GM21526 (cell line): ENCODE measurements around the gene TCTN2.

Experiments used
- ATAC-seq: cut with Tn5 transposase; IDR thresholded peaks from one replicate; pipeline ENCODE4 v1.9.1; 2021; ENCODE audit warnings: moderate library complexity; ENCODE audit not compliant: unreplicated experiment, low FRiP score

TCTN2 gene

DNA sequence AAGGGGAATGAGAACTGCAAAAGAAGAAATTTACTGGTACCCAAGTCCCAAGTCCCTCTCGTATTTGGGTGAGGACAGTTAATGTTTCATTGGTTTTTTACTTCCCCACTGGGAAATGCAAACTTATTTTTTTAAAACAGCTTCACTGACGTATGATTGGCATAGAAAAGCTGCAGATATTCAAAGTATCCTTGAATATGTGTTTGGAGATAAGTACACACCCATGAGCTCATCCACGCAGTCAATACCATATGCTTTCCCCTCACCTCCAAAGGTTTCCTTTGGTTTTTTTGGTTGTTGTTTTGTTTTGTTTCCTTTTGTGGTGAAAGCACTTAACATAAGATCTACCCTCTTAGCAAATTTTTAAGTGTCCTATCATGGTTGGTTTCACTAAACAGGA, 13.1 kb downstream of the TCTN2 start:
- ATAC-seq: no peak

DNA sequence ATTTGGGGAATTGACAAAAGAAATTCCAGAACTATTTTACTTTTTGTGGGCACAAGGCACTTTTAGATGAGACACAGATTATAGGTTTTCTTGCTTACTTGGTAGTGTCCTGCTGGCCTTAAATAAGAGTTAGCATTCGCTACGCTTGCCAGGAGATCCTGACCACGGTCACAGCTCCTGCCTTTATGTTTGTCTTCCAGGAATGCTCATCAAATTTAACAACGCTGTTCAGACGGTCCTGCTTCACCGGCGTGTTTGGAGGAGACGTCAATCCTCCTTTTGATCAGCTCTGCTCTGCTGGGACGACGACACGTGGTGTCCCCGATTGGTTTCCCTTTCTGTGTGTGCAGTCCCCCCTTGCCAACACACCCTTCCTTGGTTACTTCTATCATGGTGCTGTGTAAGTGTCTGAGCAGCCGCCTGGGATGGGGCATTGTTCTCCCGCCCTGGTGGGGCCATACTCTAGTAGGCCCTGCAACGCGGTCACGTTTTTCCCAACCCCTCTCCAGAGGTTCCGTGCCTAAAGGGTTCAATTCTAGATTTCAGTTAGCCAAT, 15.8 kb downstream of the TCTN2 start:
- no peak for ATAC-seq

GRCh38 chr12:123690191-123690840, 19.4 kb downstream of the TCTN2 start:
- ATAC-seq: no peak

DNA sequence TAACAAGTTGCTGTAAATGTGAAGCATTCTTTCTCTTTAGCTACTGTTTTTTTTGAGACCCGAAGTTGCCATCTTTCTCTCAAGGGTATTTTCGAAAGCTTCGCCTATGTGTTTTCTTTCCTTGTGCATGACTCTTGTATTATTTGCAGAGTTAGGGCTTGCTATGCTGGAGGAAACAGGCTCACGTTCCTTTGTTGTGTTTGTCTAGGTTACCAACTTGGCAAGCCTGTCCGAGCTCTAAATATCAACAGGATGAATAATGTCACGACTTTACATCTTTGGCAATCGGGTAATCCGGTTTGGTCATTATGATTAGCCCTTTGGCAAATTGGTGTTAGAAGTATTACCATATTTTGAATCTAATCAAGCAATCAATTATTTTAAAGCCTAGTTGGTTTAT, 25.3 kb downstream of the TCTN2 start:
- ATAC-seq: no peak

GRCh38 chr12:123696646-123697045, 25.7 kb downstream of the TCTN2 start:
- ATAC-seq: no peak

DNA sequence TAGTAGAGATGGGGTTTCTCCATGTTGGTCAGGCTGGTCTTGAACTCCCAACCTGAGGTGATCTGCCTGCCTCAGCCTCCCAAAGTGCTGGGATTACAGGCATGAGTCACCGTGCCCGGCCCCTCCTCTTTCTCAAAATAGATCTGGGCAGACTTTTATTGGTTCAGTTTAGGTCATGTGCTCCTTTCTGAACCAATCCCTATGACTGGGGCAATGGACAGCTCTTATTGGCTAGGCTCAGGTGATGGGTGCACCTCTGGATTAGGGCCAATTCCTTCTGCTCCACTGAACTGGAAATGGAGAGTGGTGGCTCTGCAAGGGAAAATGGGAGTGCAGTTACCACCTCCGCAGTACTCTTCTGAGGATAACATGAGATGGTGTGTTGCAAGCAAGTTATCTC, 35.0 kb downstream of the TCTN2 start:
- ATAC-seq: no peak

GRCh38 chr12:123707466-123707865, 36.6 kb downstream of the TCTN2 start:
- no peak for ATAC-seq

- ATAC-seq: no peak
Observed at GRCh38 chr12:123712780-123713319, 41.9 kb downstream of the TCTN2 start.

DNA sequence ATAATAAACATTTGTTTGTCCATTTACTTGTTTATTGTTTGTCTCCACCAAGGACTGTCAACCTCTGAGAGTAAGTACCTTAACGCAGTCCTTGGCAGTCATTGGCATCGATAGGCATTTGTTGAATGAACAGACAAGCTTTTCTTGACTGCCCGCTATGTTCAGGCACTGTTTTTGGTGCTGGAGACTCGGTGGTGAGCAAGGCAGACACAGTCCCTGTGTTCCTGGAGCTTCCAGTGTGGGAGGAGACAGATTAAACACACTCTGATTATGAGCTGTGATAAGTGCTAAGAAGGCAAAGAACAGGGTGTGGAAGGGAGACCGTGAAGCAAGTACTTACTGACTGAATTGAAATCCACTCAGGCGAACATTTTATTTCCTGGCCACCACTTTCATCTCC, 42.5 kb downstream of the TCTN2 start:
- ATAC-seq: no peak

DNA sequence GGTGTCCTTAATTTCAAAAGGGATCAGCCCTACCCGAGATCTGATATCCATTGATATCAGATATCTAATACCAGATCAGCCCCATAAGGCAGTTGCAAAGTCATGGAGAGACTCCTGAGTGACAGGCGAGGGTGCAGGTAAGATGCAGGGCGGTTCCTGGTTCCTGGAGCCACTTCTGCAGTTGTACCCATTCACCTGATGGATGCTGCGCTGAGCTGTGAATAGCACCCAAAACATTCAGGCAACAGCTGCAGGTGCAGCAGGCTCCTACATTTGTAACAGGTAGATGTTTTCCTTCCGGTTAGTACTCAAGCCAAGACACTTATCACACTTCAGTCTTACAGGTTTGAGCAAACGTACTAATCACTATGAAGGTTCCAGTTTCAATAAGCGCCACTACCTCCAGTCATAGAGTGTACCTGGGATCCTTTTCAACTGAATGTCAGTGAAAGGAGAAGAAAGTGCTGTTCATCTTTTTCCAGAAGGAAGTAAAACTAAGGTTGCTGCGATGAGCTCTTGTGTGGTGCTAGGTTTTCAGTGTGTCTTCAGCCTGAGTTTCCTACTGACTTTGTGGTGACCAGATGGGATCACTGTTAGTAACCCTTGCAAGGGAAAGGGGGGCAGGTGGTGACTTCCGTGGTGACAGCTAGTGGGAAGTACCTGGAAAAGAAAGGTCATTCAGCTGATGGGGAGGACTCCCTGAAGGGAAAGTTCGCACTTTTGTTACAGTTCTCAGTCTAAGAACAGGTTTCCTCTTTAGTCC, 43.1 kb downstream of the TCTN2 start:
- ATAC-seq: no peak

GRCh38 chr12:123715195-123715594, 44.3 kb downstream of the TCTN2 start:
- no peak for ATAC-seq

- no peak for ATAC-seq
Observed at GRCh38 chr12:123717350-123717749, 46.4 kb downstream of the TCTN2 start.

DNA sequence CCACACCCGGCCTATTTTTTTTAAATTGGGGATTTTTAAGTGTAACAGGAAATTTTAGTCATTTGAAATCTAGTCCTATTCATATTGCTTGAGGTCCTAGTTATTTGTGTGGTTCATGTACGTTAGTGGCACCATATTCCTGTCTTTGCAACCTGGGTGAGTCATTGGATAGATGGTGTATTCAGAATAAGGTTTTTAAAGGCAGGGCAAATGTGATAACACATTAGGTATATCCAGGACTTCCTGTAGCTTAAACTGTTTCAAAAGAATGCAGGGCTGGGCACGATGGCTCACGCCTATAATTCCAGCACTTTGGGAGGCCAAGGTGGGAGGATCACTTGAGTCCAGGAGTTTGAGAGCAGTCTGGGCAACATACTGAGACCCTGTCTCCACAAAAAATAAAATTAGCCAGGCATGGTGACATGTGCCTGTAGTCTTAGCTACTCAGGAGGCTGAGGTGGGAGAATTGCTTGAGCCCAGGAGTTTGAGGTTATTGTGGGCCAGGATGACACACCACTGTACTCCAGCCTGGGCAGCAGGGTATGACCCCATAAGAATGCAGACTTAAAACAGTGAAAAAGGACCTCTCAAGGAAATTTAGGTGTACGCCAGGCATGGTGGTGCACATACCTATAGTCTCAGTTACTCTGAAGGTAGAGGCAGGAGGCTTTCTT, 49.4 kb downstream of the TCTN2 start:
- no peak for ATAC-seq

- ATAC-seq: no peak
Observed at GRCh38 chr12:123721245-123721644, 50.3 kb downstream of the TCTN2 start.

GRCh38 chr12:123723011-123723410, 52.1 kb downstream of the TCTN2 start:
- ATAC-seq: no peak

DNA sequence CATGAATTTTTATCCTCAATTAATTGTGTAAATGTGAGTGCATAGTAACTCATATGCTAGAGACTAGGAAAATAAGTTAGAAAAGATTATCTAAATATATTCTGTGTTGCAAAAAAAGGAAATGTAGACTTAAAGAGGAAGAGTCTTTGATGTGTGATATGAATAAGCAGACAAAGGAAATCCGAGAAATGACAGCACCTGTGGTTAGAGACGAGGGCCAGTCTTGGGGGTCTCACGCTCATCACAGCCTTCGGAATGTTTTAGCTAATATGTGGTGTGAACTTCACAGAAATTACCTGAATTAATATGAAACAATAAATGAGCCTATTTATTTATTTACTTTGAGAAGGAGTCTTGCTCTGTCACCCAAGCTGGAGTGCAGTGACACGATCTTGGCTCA, 52.9 kb downstream of the TCTN2 start:
- no peak for ATAC-seq

GRCh38 chr12:123726244-123726643, 55.3 kb downstream of the TCTN2 start:
- no peak for ATAC-seq

DNA sequence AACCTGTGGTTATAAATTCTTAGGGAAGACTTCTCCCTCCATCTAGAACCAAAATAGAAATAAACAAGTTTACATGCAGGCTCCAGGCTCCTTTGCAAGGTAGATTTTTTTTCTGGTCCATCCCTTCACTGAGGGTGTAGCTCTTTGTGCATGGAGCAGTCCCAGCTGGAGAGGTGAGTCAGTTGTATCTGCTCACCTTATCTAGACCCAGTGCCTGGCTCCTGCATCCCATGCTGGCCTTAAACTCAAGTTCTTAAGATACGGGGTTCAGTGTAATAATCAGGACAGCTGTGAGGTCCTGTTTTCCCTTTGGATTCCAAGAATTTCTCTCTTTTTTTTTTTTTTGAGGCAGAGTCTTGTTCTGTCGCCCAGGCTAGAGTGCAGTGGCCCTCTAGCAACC, 56.0 kb downstream of the TCTN2 start:
- no peak for ATAC-seq

GRCh38 chr12:123727878-123728277, 57.0 kb downstream of the TCTN2 start:
- ATAC-seq: no peak

GRCh38 chr12:123731596-123731995, 60.7 kb downstream of the TCTN2 start:
- ATAC-seq: no peak

DNA sequence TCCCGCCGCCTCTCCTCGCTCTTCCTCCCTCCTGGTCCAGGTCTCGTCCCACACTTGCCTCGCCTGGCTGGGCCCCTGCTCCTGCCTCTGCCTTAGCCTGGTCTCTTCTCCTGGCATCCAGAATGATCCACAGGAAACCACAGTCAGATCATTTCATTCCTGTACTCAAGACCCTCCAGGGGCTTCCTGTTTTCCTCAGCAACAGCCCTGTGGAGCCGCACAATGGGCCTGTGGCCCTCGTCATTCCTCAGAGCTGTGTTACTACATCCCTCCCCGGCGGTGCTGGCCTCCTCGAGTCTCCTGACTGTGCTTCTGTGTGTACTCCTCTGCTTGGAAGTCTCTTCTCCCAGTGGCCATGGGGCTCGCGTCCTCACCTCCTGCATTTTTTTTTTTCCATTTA, 61.3 kb downstream of the TCTN2 start:
- ATAC-seq: no peak
